GM18505 (cell line): Measurements from ENCODE around the gene KLLN.
"Not testable (repeated sequence)": the region's sequence is repeated elsewhere in the genome, so short reads cannot be mapped to it uniquely, and the experiment has no call there.

Experiments
- ATAC-seq: cut with Tn5 transposase; IDR thresholded peaks from one replicate; pipeline ENCODE4 v1.9.1; 2021; ENCODE audit not compliant: unreplicated experiment
- POLR2A ChIP-seq: IDR thresholded peaks from 4 replicates; pipeline ENCODE4 v1.6.1; 2011; ENCODE audit warnings: borderline replicate concordance; ENCODE audit not compliant: insufficient read depth, insufficient read length; ENCODE audit errors: extremely low read depth

KLLN gene

DNA sequence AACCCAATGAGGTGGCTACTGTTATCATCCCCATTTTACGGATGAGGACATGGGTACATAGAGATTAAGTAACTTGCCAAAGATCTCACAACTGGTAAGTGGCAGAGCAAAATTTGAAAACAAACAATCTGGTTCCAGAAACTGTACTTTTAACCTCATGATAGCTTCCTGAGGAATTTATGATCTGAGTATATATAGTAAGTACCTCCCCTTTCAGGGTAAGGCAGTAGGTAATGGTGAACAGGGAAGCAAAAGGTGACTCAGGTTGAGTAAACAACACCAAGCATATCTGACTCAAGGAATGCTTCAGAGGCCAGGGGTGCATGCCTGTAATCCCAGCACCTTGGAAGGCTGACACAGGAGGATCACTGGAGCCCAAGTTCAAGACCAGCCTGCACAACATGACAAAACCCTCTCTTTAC is 21.1 kb downstream of the KLLN start:
- no peak for TF ChIP-seq POLR2A
- ATAC-seq = no peak

GRCh38 chr10:87841186-87841585 is 22.1 kb downstream of the KLLN start:
- ATAC-seq = no peak
- TF ChIP-seq POLR2A = no peak

DNA sequence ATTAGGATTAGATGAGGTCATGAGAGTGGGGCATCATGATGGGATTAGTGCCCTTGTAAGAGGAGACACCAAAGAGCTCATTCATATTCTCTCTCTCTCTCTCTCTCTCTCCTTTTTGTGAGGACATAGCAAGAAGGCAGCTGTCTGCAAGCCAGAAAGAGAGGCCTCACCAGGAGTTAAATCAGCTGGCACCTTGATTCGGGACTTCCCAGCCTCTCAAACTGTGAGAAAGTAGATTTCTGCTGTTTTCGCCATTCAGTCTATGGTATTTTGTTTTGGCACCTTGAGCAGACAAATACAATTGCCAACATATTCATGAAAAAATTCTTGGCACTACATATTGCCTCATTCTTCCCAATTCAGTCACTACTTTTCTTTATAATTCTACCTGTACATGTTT is 24.7 kb downstream of the KLLN start:
- ATAC-seq = no peak
- no peak for TF ChIP-seq POLR2A

DNA sequence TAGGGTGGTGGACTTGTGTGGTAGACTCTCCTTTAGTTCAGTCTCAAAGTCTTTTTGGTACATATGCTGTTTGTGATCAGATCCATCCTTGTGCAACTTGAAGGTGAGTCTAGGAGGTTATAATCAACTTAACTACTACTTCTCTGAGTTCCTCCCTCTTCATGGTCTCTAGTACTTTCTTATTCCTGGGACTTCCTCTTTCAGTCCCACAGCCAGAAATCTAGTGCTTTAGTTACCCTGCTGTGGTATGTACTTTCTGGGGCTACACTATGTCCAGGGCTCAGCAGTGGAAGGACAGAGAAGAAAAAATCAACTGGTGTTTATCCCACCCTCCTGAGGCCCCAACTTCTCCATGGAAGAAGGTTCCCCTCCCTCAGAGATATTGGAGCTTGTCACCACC is 25.9 kb downstream of the KLLN start:
- peak; percentile 58 for ATAC-seq
- no peak for TF ChIP-seq POLR2A

GRCh38 chr10:87836098-87836497 is 27.2 kb downstream of the KLLN start:
- no peak for TF ChIP-seq POLR2A
- no peak for ATAC-seq

DNA sequence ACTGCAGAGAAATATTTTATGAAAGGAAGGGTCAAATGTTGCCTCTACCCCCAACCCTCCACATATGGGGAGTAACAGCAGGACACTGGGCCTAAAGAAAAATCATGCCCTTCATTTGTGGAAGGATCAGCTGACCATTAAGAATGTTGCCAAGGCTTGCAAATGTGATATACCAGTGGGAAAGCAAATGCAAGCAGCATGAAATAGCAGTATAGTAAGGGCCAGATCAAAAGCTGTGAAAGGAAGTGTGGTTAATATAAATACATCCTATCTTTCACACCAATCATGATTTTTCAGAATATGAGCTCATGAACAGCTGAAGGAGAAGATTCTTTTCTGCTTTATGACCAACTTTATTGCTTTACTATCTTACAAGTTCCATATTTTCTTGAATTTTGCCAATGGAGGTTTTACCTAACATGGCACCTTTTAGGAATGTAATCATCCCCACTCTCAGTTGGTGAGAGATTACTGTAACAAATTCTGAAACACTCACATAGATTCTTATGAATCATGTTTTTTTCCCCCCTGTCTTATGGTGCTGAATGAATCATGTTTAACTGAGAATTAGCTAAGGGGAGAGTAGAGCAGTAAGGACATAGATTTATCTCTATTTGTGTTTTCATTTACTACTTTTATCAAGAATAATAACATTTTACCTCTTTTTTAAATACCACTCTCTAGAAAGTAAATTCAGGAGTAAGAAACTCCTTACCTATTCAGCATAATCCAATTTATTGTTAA is 33.2 kb downstream of the KLLN start:
- TF ChIP-seq POLR2A = no peak
- no peak for ATAC-seq

DNA sequence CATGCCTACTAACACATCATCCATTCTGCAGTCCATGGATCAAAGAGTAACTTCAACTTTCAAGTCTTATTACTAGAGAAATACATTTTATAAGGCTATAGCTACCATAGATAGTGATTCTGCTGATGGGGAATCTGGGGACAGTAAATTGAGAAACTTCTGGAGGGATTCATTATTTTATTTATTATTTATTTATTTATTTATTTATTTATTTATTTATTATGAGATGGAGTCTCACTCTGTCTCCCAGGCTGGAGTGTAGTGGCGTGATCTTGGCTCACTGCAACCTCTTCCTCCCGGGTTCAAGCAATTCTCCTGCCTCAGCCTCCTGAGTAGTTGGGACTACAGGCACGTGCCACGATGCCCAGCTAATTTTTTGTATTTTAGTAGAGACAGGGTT is 34.3 kb downstream of the KLLN start:
- ATAC-seq = not testable (repeated sequence)

- TF ChIP-seq POLR2A = no peak
- ATAC-seq = no peak
Measured at GRCh38 chr10:87827681-87828080, 35.7 kb downstream of the KLLN start.

DNA sequence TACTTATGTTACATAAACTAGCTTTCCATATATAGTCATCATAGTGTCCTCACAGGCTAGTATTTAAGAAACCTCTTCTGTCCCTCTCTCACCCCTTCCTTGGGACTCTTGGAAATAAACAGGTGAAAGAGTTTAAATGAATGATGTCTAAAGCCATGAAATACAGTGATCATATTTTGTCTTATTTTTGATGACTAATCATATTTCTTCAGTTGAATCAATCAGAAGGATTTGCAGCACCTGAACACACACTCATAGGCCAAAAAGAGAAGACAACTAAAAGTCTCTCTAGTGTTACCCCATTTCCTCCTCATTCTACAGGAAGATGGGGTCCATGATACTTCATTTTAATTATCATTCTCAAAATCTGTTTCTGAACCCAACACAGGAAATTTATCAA is 36.7 kb downstream of the KLLN start:
- TF ChIP-seq POLR2A = no peak
- ATAC-seq = no peak

- no peak for TF ChIP-seq POLR2A
- no peak for ATAC-seq
Measured at GRCh38 chr10:87819289-87819585, 44.1 kb downstream of the KLLN start.

DNA sequence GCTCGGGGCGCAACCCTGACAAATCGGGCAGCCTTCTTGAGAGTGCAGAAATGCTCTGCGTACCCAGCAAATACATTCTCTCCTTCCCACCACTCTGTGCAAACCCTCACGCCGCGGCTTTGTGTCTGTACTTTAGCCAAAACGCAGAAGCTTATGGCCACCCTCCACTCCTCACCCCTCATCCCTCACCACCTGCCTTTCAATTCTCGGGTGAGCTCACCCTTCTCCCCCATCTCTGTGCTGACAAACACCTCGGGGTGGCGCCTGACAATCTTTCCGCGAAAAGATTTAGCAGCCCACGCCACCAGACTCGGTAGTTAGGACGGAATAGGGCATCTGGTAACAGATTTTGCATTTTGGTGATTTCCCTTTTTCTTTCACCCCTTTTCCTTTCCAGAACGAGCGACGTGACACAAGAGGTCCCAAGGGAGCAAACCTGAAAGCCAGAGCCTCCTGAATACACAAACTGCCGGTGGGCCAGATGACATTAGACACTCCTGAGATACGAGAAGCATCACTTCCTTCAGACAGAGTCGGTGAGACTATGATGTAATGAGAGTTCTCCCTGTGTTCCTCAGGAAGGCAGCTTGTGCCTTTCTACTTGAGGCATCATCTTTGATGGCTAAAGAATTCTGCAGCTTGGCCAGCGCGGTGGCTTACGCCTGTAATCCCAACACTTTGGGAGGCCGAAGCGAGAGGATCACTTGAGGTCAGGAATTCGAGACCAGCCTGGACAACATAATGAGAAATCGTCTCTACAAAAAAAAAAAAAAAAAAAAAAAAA is 44.6 kb downstream of the KLLN start:
- TF ChIP-seq POLR2A = no peak
- ATAC-seq = peak; percentile 42

DNA sequence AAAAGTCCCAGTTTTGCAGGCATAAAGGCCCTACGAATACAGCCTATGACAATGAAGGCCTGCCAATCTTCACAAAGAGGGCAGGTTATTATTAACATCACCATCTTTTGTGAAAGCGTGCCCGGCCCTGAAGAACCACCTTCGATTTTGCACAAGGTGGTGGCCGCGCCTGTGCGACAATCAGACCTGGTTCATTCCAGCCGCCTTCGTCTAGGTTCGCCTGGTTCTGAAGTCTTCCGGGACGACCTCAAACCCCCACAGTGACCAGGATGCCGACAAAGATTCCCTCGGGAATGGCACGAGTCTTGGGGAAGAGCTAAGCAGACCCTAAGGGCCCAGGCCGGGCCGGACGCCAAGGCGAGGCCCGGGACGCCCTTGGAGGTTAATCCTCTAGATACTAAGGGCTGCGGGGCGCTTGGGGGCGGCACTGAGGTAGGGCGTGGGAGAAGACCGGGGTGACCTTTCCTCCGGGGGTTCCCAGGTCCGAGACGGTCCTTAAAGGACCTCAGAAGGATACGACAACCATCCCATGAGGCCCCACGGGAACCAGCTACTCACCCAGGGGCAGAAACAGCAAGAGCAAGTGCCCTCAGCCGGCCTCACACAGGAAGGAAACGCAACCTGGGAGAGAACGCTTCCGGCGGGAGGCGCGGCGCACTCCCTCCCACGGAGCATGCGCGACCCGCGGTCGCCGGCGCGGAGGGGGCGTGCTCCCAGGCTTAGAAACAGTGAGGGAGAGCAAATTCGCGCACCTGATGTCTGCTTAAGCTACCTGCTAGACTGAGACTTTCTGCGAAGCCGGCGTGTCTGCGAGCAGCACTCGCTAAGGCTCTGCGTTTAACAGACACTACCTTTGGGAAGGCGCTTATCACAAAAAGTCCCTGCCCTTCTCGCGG is 45.5 kb downstream of the KLLN start, which contains the start of gene ATAD1:
Gene ATAD1 (minus strand): TSS at position 618 of the 896 bp plus-strand sequence. CDS start 3,627 bp downstream, outside the sequence.
- peak; percentile 71 for ATAC-seq
- TF ChIP-seq POLR2A = peak; percentile 92

GRCh38 chr10:87816898-87817608 is 46.3 kb downstream of the KLLN start:
- no peak for ATAC-seq

More at GRCh38 chr10:87816898-87817608, 46.3 kb downstream of the KLLN start:
- TF ChIP-seq POLR2A = no peak
